GM10266 (cell line): Measurements from ENCODE around the gene PKD2L1.
A peak's percentile ranks its signal among the peaks of the same experiment; 100 is the strongest.
"Not testable (repeated sequence)": the region's sequence is repeated elsewhere in the genome, so short reads cannot be mapped to it uniquely, and the experiment has no call there.

Source experiments
- DNase-seq: peaks from one replicate; pipeline ENCODE4 v3.0.0; 2012; ENCODE audit errors: extremely low spot score
- TF ChIP-seq, protein P1 (sequence below): IDR thresholded peaks from 2 replicates; pipeline ENCODE4 v1.5.1; 2012; ENCODE audit warnings: mild to moderate bottlenecking, low read depth; ENCODE audit not compliant: control insufficient read depth, insufficient read depth; ENCODE audit errors: missing control alignments

Gene PKD2L1

DNA sequence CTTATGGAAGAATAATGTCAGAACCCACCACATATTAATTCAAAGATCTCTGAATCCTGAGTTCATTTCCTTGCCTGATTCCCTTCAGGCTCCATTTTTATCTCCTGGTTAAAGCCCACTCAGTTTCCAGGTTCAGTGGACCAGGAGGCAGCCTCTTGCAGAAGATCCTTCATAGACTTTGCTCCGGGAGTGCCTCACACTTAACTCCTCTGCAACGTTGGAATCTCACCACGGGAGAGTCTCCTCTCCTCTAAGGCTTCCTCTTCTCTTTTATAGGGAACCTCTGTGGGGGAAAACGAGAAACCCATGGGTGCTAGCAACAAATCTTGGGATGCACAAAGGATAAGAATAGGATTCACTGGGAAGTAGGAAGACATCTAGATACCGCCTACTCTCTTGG is 41.8 kb downstream of the PKD2L1 start:
- TF ChIP-seq, protein P1, sequence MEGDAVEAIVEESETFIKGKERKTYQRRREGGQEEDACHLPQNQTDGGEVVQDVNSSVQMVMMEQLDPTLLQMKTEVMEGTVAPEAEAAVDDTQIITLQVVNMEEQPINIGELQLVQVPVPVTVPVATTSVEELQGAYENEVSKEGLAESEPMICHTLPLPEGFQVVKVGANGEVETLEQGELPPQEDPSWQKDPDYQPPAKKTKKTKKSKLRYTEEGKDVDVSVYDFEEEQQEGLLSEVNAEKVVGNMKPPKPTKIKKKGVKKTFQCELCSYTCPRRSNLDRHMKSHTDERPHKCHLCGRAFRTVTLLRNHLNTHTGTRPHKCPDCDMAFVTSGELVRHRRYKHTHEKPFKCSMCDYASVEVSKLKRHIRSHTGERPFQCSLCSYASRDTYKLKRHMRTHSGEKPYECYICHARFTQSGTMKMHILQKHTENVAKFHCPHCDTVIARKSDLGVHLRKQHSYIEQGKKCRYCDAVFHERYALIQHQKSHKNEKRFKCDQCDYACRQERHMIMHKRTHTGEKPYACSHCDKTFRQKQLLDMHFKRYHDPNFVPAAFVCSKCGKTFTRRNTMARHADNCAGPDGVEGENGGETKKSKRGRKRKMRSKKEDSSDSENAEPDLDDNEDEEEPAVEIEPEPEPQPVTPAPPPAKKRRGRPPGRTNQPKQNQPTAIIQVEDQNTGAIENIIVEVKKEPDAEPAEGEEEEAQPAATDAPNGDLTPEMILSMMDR = no peak
- no peak for DNase-seq

- TF ChIP-seq, protein P1 = no peak
- no peak for DNase-seq
Measured at GRCh38 chr10:100287756-100288155, 42.3 kb downstream of the PKD2L1 start.

GRCh38 chr10:100286051-100287033 is 43.7 kb downstream of the PKD2L1 start, which contains the start of gene BLOC1S2:
TSS of gene BLOC1S2 (minus strand) at chr10:100286680. CDS start at chr10:100286659, 21 bp downstream.
- TF ChIP-seq, protein P1 = no peak
- peak; percentile 96 for DNase-seq

GRCh38 chr10:100285326-100285725 is 44.7 kb downstream of the PKD2L1 start:
- not testable (repeated sequence) for DNase-seq

- no peak for DNase-seq
- TF ChIP-seq, protein P1 = no peak
Measured at GRCh38 chr10:100282907-100283306, 47.1 kb downstream of the PKD2L1 start.

DNA sequence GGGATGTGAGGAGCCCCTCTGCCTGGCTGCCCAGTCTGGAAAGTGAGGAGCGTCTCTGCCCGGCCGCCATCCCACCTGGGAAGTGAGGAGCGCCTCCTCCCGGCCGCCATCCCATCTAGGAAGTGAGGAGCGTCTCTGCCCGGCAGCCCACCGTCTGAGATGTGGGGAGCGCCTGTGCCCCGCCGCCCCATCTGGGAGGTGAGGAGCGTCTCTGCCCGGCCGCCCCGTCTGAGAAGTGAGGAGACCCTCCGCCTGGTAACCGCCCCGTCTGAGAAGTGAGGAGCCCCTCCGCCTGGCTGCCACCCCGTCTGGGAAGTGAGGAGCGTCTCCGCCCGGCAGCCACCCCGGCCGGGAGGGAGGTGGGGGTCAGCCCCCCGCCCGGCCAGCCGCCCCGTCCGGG is 53.1 kb downstream of the PKD2L1 start:
- DNase-seq = not testable (repeated sequence)

DNA sequence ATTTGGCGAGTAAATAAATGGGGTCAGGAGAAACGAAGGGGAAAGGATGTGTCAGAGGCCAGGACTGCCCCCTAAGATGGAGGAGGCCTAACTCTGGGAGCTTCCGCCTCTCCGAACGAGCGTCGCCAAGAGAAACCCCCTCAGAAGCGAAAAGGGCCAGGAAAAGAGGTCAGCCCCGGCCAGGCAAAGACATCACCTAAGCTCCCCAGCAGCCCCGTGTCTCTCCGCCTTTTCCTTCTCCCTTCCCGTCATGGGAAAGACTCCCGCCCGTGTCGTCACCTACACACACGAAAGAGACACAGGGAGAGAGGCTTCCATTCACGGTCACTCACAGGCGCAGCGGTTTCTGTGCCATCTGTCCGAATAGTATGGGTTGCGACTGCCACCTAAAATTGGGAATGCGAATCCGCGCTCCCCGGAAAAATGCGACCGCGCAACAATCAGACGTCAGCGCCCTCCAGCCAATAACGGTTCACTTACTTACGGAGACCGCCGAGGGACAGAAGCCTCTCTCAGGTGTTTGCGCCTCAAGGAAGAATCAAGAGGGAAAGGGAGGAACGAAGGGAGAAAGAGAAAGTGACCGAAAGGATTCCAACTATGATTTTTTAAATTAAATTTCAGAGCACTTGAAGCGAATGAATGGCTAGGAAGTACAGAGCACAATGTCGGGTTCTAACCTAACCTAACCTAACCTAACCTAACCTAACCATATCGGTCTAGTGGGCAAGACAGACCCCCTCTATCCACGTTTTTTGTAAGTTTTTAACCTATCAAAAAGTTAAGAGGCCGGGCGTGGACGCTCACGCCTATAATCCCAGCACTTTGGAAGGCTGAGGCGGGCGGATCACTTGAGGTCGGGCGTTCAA is 62.6 kb downstream of the PKD2L1 start, which contains the start of gene CWF19L1:
TSS of gene CWF19L1 (minus strand) at position 400 of the 866 bp plus-strand sequence. CDS start at position 355, 45 bp downstream.
- TF ChIP-seq, protein P1 = no peak
- DNase-seq = peak; percentile 77
